GM18499 (cell line): ENCODE measurements around the gene NDUFAF8.
"Not testable (repeated sequence)": the region's sequence is repeated elsewhere in the genome, so short reads cannot be mapped to it uniquely, and the experiment has no call there.

Experiments
- ATAC-seq: cut with Tn5 transposase; IDR thresholded peaks from one replicate; pipeline ENCODE4 v1.9.1; 2021; ENCODE audit warnings: moderate number of reproducible peaks; ENCODE audit not compliant: insufficient read depth, unreplicated experiment

The NDUFAF8 gene

GRCh38 chr17:81222620-81222905, 16.6 kb upstream of the NDUFAF8 start:
- ATAC-seq, result no peak

- no peak for ATAC-seq
Observed at GRCh38 chr17:81222906-81223761, 16.0 kb upstream of the NDUFAF8 start, which contains the start of gene CEP131. TSS of gene CEP131 (minus strand) at chr17:81222965. CDS start at chr17:81220056, 2,909 bp downstream.

GRCh38 chr17:81223762-81224130, 15.4 kb upstream of the NDUFAF8 start:
- no peak for ATAC-seq

- ATAC-seq, result not testable (repeated sequence)
Observed at GRCh38 chr17:81227630-81228029, 11.5 kb upstream of the NDUFAF8 start.

GRCh38 chr17:81228420-81228819, 10.7 kb upstream of the NDUFAF8 start:
- no peak for ATAC-seq

GRCh38 chr17:81228834-81229665, 10.1 kb upstream of the NDUFAF8 start:
- ATAC-seq, result no peak

GRCh38 chr17:81229666-81229920, 9.5 kb upstream of the NDUFAF8 start:
- ATAC-seq, result no peak

GRCh38 chr17:81230043-81230820, 8.9 kb upstream of the NDUFAF8 start:
- ATAC-seq, result no peak

GRCh38 chr17:81231121-81231645, 7.9 kb upstream of the NDUFAF8 start:
- no peak for ATAC-seq

- no peak for ATAC-seq
Observed at GRCh38 chr17:81231766-81232581, 7.1 kb upstream of the NDUFAF8 start.

GRCh38 chr17:81232616-81233241, 6.4 kb upstream of the NDUFAF8 start:
- ATAC-seq, result no peak

- ATAC-seq, result no peak
Observed at GRCh38 chr17:81233316-81233715, 5.8 kb upstream of the NDUFAF8 start.

GRCh38 chr17:81233811-81234505, 5.2 kb upstream of the NDUFAF8 start:
- no peak for ATAC-seq

- ATAC-seq, result no peak
Observed at GRCh38 chr17:81234506-81234855, 4.6 kb upstream of the NDUFAF8 start.

- no peak for ATAC-seq
Observed at GRCh38 chr17:81234940-81235821, 3.9 kb upstream of the NDUFAF8 start.

GRCh38 chr17:81235822-81236740, 3.0 kb upstream of the NDUFAF8 start:
- no peak for ATAC-seq

GRCh38 chr17:81236784-81237183, 2.3 kb upstream of the NDUFAF8 start:
- ATAC-seq, result no peak
